ENCODE results near the gene OR2AT4. TPM values are rescaled to one million over a fixed set of nuclear protein-coding genes. Genes with fewer than 3 reads are reported as not detected.
"Not testable (repeated sequence)": the region's sequence is repeated elsewhere in the genome, so short reads cannot be mapped to it uniquely, and the experiment has no call there.

OR2AT4 gene
- total RNA-seq, 1 donor from 2014 or later = not detected

- H3K4me1 Mint-ChIP-seq (ENCODE audit: low read depth, unreplicated experiment) = no peaks in the 10 kb centered on the region
- H3K4me3 Mint-ChIP-seq (ENCODE audit: unreplicated experiment) = no peak overlapping the region
- H3K27ac Mint-ChIP-seq (ENCODE audit: unreplicated experiment) = no peak overlapping the region
- H3K36me3 Mint-ChIP-seq (ENCODE audit: unreplicated experiment) = no peaks in the 10 kb centered on the region
- peaks cover 2% of the 10 kb centered on the region for H3K27me3 Mint-ChIP-seq (ENCODE audit: unreplicated experiment)
- DNase-seq = no peak
- H3K9me3 Mint-ChIP-seq (ENCODE audit: unreplicated experiment) = no peaks in the 10 kb centered on the region
- TF ChIP-seq, protein P1, sequence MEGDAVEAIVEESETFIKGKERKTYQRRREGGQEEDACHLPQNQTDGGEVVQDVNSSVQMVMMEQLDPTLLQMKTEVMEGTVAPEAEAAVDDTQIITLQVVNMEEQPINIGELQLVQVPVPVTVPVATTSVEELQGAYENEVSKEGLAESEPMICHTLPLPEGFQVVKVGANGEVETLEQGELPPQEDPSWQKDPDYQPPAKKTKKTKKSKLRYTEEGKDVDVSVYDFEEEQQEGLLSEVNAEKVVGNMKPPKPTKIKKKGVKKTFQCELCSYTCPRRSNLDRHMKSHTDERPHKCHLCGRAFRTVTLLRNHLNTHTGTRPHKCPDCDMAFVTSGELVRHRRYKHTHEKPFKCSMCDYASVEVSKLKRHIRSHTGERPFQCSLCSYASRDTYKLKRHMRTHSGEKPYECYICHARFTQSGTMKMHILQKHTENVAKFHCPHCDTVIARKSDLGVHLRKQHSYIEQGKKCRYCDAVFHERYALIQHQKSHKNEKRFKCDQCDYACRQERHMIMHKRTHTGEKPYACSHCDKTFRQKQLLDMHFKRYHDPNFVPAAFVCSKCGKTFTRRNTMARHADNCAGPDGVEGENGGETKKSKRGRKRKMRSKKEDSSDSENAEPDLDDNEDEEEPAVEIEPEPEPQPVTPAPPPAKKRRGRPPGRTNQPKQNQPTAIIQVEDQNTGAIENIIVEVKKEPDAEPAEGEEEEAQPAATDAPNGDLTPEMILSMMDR (IDR thresholded peaks at IDR 0.05; ENCODE audit: partially characterized antibody, unreplicated experiment) = no peak
These were observed 8.8 kb upstream of the OR2AT4 start for GRCh38 chr11:75105462-75105925.

DNA sequence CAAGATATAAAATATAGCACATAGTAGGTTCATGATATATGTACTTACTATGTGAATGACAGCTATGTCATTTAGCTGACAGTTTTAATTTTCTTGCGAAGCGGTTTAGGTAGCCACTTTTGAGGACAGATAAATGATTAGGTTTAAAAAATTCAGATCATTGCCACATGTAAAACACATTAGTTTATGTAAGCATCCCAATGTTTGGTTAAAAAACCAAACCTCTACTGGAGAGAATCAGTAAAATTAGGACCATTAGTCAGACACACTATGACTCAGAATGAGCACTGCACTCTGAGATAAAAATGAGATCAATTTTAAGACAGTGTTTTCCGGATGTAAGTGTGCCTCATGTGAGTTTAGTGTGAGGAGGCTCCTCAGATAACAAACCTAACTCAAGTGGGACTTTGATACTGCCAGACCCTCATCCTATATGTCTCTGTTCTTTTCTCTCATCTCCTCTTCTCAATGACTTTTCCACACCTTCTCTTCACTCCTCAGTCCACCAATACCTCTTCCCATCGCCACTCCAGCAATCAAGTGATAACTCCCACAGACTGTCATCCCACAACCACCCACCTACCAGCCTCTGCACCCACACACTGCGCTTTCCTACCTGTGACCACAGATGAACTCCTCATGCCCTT lies 6.8 kb upstream of the OR2AT4 start:
- Mint-ChIP-seq H3K9me3 (ENCODE audit: unreplicated experiment) (no peaks in the 10 kb centered on the region), H3K27me3 (ENCODE audit: unreplicated experiment) (peaks cover 2% of the 10 kb centered on the region), H3K4me1 (ENCODE audit: low read depth, unreplicated experiment) (no peaks in the 10 kb centered on the region), H3K27ac (ENCODE audit: unreplicated experiment) (no peak overlapping the region), H3K36me3 (ENCODE audit: unreplicated experiment) (no peaks in the 10 kb centered on the region), H3K4me3 (ENCODE audit: unreplicated experiment) (no peak overlapping the region)
- TF ChIP-seq, protein P1 (IDR thresholded peaks at IDR 0.05; ENCODE audit: partially characterized antibody, unreplicated experiment) = no peak
- DNase-seq = no peak

- TF ChIP-seq, protein P1 (IDR thresholded peaks at IDR 0.05; ENCODE audit: partially characterized antibody, unreplicated experiment) = no peak
- no peaks in the 10 kb centered on the region for H3K4me1 Mint-ChIP-seq (ENCODE audit: low read depth, unreplicated experiment)
- no peak overlapping the region for H3K27ac Mint-ChIP-seq (ENCODE audit: unreplicated experiment)
- H3K27me3 Mint-ChIP-seq (ENCODE audit: unreplicated experiment) = peaks cover 2% of the 10 kb centered on the region
- no peaks in the 10 kb centered on the region for H3K9me3 Mint-ChIP-seq (ENCODE audit: unreplicated experiment)
- no peak overlapping the region for H3K4me3 Mint-ChIP-seq (ENCODE audit: unreplicated experiment)
- H3K36me3 Mint-ChIP-seq (ENCODE audit: unreplicated experiment) = no peaks in the 10 kb centered on the region
- no peak for DNase-seq
These were observed 4.9 kb upstream of the OR2AT4 start for GRCh38 chr11:75101424-75102128.

- H3K36me3 Mint-ChIP-seq (ENCODE audit: unreplicated experiment) = no peaks in the 10 kb centered on the region
- H3K4me3 Mint-ChIP-seq (ENCODE audit: unreplicated experiment) = no peak overlapping the region
- TF ChIP-seq, protein P1 (IDR thresholded peaks at IDR 0.05; ENCODE audit: partially characterized antibody, unreplicated experiment) = no peak
- H3K27me3 Mint-ChIP-seq (ENCODE audit: unreplicated experiment) = peaks cover 2% of the 10 kb centered on the region
- no peak for DNase-seq
- H3K27ac Mint-ChIP-seq (ENCODE audit: unreplicated experiment) = no peak overlapping the region
- H3K4me1 Mint-ChIP-seq (ENCODE audit: low read depth, unreplicated experiment) = no peaks in the 10 kb centered on the region
- H3K9me3 Mint-ChIP-seq (ENCODE audit: unreplicated experiment) = no peaks in the 10 kb centered on the region
These were observed 3.6 kb upstream of the OR2AT4 start for GRCh38 chr11:75100314-75100713.

GRCh38 chr11:75099635-75100034 lies 3.0 kb upstream of the OR2AT4 start:
- DNase-seq = no peak
- no peaks in the 10 kb centered on the region for H3K36me3 Mint-ChIP-seq (ENCODE audit: unreplicated experiment)
- no peak overlapping the region for H3K27ac Mint-ChIP-seq (ENCODE audit: unreplicated experiment)
- no peaks in the 10 kb centered on the region for H3K9me3 Mint-ChIP-seq (ENCODE audit: unreplicated experiment)
- H3K4me1 Mint-ChIP-seq (ENCODE audit: low read depth, unreplicated experiment) = no peaks in the 10 kb centered on the region
- peaks cover 2% of the 10 kb centered on the region for H3K27me3 Mint-ChIP-seq (ENCODE audit: unreplicated experiment)
- TF ChIP-seq, protein P1 (IDR thresholded peaks at IDR 0.05; ENCODE audit: partially characterized antibody, unreplicated experiment) = no peak
- H3K4me3 Mint-ChIP-seq (ENCODE audit: unreplicated experiment) = no peak overlapping the region

- H3K27me3 Mint-ChIP-seq (ENCODE audit: unreplicated experiment); H3K9me3 Mint-ChIP-seq (ENCODE audit: unreplicated experiment); H3K4me3 Mint-ChIP-seq (ENCODE audit: unreplicated experiment); DNase-seq; H3K4me1 Mint-ChIP-seq (ENCODE audit: low read depth, unreplicated experiment); H3K27ac Mint-ChIP-seq (ENCODE audit: unreplicated experiment); H3K36me3 Mint-ChIP-seq (ENCODE audit: unreplicated experiment): not testable (repeated sequence)
These were observed 2.3 kb upstream of the OR2AT4 start for GRCh38 chr11:75098835-75099439.

- H3K27me3 Mint-ChIP-seq (ENCODE audit: unreplicated experiment); DNase-seq; H3K36me3 Mint-ChIP-seq (ENCODE audit: unreplicated experiment); H3K4me3 Mint-ChIP-seq (ENCODE audit: unreplicated experiment); H3K4me1 Mint-ChIP-seq (ENCODE audit: low read depth, unreplicated experiment); H3K9me3 Mint-ChIP-seq (ENCODE audit: unreplicated experiment); H3K27ac Mint-ChIP-seq (ENCODE audit: unreplicated experiment): not testable (repeated sequence)
These were observed 1.5 kb upstream of the OR2AT4 start for GRCh38 chr11:75098181-75098580.
